Superior temporal gyrus (tissue), 1 donor: ENCODE results near the gene NECTIN3.

Source experiments
- DNase-seq: peaks from one replicate; pipeline ENCODE4 v3.0.0-alpha.2; 2016; ENCODE audit errors: extremely low spot score

NECTIN3 gene

GRCh38 chr3:111200027-111200426 lies 128.4 kb downstream of the NECTIN3 start:
- no peak for DNase-seq

DNA sequence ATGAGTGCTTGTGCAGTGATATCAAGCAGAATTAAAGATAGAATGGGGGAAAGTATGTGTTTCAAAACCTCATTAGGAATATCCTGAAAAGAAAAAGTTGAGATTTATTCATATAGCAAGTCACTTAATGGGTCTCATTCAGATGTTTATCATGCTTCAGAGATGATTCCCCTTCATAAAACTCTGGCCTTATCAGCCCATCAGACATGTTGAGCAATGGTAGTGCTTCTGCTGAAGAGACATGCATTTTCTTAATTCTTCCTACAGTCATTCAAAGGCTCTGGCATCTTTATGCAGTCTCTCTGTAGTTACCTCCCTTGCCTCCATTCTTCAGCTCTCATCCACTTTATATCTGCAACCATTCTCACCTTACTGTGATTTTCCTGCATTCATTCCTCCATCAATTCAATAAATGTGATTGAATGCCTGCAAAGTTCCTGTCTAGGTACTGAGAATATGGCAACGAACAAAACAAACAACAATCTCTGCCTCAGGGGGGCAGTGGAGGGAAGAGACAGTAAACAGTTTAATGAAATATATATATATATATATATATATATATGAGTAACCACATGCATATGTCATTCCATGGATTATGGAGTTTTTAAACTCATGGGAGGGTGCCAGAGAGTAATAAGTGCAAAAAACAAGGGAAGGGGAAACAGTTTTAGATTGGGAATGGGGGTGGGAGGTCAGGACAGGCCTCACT lies 138.5 kb downstream of the NECTIN3 start:
- DNase-seq = no peak

GRCh38 chr3:111210866-111211564 lies 139.4 kb downstream of the NECTIN3 start:
- no peak for DNase-seq

DNA sequence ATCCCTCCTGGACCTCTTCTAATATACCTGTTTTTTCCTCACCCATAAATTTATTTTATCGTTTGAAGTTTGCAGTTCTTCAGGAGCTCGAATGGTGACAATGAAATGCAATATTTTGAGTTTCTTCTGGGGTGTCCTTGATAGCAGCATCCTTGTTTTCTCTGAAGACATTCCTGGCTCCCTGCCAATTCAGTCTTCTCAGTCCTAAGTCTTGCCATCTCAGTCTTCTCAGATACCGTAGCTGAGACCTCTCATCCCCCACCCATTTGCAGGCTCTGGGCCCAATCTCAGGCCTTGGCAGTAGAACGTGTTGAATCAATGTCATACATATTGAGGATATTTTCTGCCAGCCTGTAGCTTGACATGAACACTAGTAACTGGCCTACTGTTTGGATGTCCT lies 140.9 kb downstream of the NECTIN3 start:
- DNase-seq = no peak

DNA sequence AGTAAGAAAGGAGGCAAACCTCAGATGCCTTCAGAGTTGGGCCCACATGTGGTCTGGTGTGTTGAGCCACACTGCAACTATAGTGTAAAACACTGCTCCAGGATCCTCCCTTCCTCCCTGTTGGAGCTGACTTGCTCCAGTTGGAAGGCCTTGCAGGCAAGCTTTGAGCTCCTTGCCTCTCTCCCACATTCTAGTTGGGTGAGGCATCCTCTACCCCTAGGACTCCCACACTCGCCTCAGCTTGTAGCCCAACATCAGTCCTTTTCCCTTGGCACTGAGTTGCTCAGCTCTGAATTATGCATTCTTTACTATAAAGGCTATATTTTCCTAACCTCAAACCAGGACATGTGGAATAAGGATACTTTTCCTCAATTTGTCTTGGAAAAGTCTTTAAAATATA lies 143.9 kb downstream of the NECTIN3 start:
- DNase-seq = no peak

GRCh38 chr3:111218615-111219014 lies 147.0 kb downstream of the NECTIN3 start:
- no peak for DNase-seq

DNA sequence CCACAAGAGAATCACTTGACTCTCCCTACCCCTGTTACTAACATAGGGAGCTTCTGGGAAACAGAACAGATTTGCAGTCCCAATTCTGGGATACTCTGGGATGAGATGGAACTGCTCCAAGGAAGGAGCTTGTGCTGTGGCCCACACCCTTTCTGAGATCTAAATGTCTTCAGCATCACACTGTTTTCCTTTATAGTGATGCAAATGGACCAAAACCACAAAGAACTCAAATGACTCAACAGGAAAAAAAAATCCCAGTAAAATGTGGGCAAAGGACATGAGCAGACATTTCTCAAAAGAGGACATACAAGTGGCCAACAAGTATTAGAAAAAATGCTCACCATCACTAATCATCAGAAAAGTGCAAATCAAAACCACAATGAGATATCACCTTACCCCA lies 155.6 kb downstream of the NECTIN3 start:
- no peak for DNase-seq

- DNase-seq = no peak
These were observed 157.7 kb downstream of the NECTIN3 start for GRCh38 chr3:111229301-111229700.

DNA sequence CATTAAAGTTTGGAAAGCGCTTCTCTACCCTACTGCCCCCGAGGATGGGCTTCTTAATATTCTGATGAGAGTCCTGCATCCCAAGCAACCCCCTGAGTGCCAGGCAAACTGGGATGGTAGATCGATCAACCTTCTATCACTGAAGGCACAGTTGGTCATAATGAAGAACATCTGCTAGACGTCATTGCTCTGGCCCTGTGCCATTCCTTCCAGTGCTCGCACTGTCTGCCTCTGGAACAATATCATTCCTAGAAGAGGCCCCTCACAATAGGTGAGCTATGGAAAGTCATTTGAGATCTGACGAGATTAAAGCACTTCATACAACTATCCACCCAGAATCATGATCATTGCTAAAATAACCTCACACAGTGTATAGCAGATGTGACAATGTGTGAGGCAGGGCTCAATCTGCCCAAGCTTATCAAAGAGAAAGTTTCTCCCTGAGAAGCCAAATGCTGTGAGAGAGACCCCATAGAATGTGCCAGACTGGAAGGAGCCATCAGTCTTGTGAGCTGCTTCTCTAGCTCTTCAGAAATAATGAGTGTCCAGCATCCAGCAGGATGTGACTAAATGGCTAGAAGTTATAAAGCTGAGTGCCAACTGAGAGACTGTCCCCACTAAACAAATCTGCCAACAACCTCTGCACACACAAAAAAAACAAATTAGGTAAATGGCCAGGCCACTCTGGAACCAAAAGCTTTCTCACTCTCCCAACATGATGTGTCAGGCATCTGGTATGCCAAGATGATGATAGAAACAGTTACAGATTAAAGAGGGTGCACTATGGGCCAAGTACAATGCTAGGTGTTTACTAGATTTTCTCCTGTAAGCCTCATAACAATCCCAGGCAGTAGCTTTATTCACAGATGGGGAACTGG lies 165.5 kb downstream of the NECTIN3 start:
- no peak for DNase-seq

- DNase-seq = no peak
These were observed 166.3 kb downstream of the NECTIN3 start for GRCh38 chr3:111237946-111238345.

- no peak for DNase-seq
These were observed 167.3 kb downstream of the NECTIN3 start for GRCh38 chr3:111238885-111239284.

GRCh38 chr3:111241960-111242359 lies 170.3 kb downstream of the NECTIN3 start:
- DNase-seq = no peak
